Measurements from ENCODE around the gene ZNF335.

DNA sequence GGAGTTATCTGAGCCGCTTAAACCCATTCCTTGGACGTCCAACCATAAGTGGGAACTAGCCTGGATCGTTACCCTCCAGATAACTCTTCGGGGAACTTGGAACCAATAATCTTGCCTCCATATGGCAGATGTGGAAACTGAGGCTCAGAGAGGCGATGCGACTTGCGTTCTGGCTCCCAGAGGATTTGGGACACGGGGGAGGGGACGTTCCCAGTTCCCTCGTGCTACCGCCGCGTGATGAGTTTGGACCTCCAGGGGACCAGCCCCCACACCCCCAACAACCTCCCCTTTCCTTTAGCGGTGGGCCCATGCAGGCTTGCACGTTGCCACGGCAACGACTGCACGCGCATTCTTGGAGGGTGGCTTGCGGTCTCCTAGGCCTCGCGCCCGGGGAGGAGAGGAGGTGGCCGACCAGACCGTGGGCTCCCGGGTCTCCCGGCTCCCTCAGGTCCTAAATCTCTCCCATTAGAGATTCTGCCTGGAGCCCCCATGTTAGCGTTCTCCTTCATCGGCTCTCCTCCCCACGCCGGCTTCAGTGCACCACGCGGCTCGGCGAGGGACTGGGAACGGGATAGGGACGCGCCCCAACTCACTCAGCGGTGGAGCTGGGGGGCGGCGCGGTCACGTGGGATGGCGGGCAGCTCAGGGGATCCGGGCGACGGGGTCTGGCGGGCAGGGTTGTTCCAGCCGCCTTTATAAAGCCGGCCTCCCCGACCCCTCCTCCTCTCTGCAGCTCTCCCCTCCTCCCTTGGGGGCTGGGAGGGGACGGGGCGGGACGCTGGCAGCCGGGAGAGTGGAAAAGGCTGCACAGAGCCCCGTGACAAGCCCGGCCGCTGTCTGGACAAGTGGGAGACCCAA lies 60.3 kb downstream of the ZNF335 start, which contains the start of gene PLTP:
- TF ChIP-seq, protein P1, sequence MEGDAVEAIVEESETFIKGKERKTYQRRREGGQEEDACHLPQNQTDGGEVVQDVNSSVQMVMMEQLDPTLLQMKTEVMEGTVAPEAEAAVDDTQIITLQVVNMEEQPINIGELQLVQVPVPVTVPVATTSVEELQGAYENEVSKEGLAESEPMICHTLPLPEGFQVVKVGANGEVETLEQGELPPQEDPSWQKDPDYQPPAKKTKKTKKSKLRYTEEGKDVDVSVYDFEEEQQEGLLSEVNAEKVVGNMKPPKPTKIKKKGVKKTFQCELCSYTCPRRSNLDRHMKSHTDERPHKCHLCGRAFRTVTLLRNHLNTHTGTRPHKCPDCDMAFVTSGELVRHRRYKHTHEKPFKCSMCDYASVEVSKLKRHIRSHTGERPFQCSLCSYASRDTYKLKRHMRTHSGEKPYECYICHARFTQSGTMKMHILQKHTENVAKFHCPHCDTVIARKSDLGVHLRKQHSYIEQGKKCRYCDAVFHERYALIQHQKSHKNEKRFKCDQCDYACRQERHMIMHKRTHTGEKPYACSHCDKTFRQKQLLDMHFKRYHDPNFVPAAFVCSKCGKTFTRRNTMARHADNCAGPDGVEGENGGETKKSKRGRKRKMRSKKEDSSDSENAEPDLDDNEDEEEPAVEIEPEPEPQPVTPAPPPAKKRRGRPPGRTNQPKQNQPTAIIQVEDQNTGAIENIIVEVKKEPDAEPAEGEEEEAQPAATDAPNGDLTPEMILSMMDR (IDR thresholded peaks at IDR 0.05), result no peak
- TF ChIP-seq EZH2 (IDR thresholded peaks at IDR 0.05) (no peak), EZH2phosphoT487 (IDR thresholded peaks at IDR 0.05) (no peak)
